MM.1S (cell line): ENCODE measurements around the gene MACROD2.

Experiments used
- CTCF ChIP-seq: fragments of 300-600 bp; sonication (generic); IDR thresholded peaks from 2 replicates; pipeline ENCODE4 v1.5.1; 2016; ENCODE audit warnings: antibody characterized with exemption, low read length, mixed read lengths
- EZH2 ChIP-seq: fragments of 300-600 bp; sonication (generic); optimal IDR thresholded peaks from 2 replicates; pipeline ENCODE3; 2017; ENCODE audit warnings: low read depth, mild to moderate bottlenecking, antibody characterized with exemption, low read length, mixed read lengths

DNA sequence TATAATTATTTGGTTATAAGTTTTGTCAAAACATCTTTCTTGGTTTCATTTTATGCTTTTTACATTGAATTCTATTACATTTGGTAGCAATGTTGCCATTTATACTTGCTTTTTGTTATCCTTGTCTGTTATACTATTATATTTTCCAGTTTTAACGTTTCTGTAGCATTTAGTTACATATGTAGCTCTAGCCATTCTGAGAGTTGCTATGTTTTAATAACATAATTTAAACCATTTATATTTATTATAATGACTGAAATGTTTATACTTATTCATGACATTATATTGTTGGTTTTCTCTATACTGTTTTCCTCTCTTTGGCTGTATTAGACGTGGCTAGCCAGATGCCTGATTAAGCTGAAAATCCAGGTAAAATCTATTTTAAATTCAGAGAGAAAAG, 594.1 kb downstream of the MACROD2 start:
- TF ChIP-seq CTCF (no peak), EZH2 (no peak)
